DOHH2 (cell line): ENCODE measurements around the gene JDP2.

Experiments used
- CTCF ChIP-seq: fragments of 200-600 bp; sonication (generic); IDR thresholded peaks from one replicate; pipeline ENCODE4 v1.5.1; 2014; ENCODE audit warnings: antibody characterized with exemption, mild to moderate bottlenecking, low read depth, low read length; ENCODE audit not compliant: poor library complexity, severe bottlenecking
- EZH2phosphoT487 ChIP-seq: fragments of 200-600 bp; sonication (generic); IDR thresholded peaks from 2 replicates; pipeline ENCODE4 v1.6.1; 2017; ENCODE audit warnings: borderline replicate concordance, mild to moderate bottlenecking, antibody characterized with exemption, low read length, moderate library complexity, mixed read lengths

- TF ChIP-seq CTCF = no peak
- TF ChIP-seq EZH2phosphoT487 = no peak
Observed at GRCh38 chr14:75439989-75440388, 12.2 kb downstream of the JDP2 start.
